Breast epithelium (tissue), 3 donors: ENCODE measurements around the gene CLK2.

Experiments
- POLR2A ChIP-seq: fragments of 450-650 bp; IDR thresholded peaks from one replicate; pipeline ENCODE4 v1.6.1; 2016; ENCODE audit warnings: antibody characterized with exemption, mild to moderate bottlenecking, moderate library complexity
- TF ChIP-seq, protein P1 (sequence below), 3 donors: fragments of 450-650 bp; IDR thresholded peaks; one replicate each; pipeline ENCODE4 v1.5.1; 2016 to 2017; ENCODE audit warnings: antibody characterized with exemption in 3 of 3, mild to moderate bottlenecking in 3 of 3, moderate library complexity in 3 of 3

DNA sequence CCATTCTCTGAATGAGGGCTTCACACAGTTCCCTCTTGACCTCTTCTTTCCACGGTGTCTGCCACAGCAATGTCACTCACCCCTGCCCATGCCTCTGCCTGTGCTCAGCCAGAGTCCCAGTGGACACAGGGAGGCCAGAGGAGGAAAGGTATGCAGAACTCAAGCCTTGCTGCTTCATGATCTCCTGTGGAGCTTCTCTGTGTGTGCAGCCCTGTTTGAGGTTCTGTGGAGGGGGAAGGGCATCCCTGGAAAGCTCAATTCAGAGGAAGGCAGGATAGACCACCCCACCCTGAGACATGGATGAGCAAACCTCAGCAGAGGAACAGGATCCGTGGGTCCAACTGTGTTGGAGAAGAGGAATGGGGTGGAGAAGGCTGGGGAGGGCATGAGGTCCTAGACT is 6.0 kb upstream of the CLK2 start:
- TF ChIP-seq, protein P1, sequence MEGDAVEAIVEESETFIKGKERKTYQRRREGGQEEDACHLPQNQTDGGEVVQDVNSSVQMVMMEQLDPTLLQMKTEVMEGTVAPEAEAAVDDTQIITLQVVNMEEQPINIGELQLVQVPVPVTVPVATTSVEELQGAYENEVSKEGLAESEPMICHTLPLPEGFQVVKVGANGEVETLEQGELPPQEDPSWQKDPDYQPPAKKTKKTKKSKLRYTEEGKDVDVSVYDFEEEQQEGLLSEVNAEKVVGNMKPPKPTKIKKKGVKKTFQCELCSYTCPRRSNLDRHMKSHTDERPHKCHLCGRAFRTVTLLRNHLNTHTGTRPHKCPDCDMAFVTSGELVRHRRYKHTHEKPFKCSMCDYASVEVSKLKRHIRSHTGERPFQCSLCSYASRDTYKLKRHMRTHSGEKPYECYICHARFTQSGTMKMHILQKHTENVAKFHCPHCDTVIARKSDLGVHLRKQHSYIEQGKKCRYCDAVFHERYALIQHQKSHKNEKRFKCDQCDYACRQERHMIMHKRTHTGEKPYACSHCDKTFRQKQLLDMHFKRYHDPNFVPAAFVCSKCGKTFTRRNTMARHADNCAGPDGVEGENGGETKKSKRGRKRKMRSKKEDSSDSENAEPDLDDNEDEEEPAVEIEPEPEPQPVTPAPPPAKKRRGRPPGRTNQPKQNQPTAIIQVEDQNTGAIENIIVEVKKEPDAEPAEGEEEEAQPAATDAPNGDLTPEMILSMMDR (IDR thresholded peaks at IDR 0.05) = no peak
- TF ChIP-seq POLR2A = no peak
